Measurements from ENCODE around the gene TCF7L1. TPM values are rescaled to one million over a fixed set of nuclear protein-coding genes. Genes with fewer than 3 reads are reported as not detected.

Gene TCF7L1
- total RNA-seq, 1 donor from 2014 or later: 1.4 TPM

DNA sequence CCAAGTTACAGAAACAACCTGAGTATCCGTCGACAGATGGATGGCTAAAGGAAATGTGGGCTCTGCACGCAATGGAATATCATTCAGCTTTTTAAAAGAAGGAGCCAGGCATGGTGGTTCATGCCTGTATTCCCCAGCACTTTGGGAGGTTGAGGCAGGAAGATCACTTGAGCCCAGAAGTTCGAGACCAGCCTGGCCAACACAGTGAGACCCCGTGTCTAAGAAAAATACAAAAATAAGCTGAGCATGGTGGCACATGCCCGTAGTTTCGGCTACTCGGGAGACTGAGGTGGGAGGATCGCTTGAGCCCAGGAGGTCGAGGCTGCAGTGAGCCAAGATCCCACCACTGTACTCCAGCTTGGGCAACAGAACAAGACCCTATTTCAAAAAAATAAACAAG lies 34.3 kb downstream of the TCF7L1 start:
- no peak overlapping the region for H3K4me3 ChIP-seq (ENCODE audit: low read depth, low read length)
- DNase-seq (ENCODE audit: low read depth): no peak
- TF ChIP-seq, protein P1, sequence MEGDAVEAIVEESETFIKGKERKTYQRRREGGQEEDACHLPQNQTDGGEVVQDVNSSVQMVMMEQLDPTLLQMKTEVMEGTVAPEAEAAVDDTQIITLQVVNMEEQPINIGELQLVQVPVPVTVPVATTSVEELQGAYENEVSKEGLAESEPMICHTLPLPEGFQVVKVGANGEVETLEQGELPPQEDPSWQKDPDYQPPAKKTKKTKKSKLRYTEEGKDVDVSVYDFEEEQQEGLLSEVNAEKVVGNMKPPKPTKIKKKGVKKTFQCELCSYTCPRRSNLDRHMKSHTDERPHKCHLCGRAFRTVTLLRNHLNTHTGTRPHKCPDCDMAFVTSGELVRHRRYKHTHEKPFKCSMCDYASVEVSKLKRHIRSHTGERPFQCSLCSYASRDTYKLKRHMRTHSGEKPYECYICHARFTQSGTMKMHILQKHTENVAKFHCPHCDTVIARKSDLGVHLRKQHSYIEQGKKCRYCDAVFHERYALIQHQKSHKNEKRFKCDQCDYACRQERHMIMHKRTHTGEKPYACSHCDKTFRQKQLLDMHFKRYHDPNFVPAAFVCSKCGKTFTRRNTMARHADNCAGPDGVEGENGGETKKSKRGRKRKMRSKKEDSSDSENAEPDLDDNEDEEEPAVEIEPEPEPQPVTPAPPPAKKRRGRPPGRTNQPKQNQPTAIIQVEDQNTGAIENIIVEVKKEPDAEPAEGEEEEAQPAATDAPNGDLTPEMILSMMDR (conservative IDR thresholded peaks at IDR 0.05; ENCODE audit: low read depth, low read length): no peak

- TF ChIP-seq, protein P1 (conservative IDR thresholded peaks at IDR 0.05; ENCODE audit: low read depth, low read length): no peak
- no peak overlapping the region for H3K4me3 ChIP-seq (ENCODE audit: low read depth, low read length)
- no peak for DNase-seq (ENCODE audit: low read depth)
These were observed 35.8 kb downstream of the TCF7L1 start for GRCh38 chr2:85168942-85169341.

- no peak for DNase-seq (ENCODE audit: low read depth)
- no peak overlapping the region for H3K4me3 ChIP-seq (ENCODE audit: low read depth, low read length)
- TF ChIP-seq, protein P1 (conservative IDR thresholded peaks at IDR 0.05; ENCODE audit: low read depth, low read length): no peak
These were observed 36.4 kb downstream of the TCF7L1 start for GRCh38 chr2:85169581-85169980.

- no peak overlapping the region for H3K4me3 ChIP-seq (ENCODE audit: low read depth, low read length)
- TF ChIP-seq, protein P1 (conservative IDR thresholded peaks at IDR 0.05; ENCODE audit: low read depth, low read length): no peak
- no peak for DNase-seq (ENCODE audit: low read depth)
These were observed 37.8 kb downstream of the TCF7L1 start for GRCh38 chr2:85170938-85171475.

GRCh38 chr2:85171916-85172315 lies 38.7 kb downstream of the TCF7L1 start:
- TF ChIP-seq, protein P1 (conservative IDR thresholded peaks at IDR 0.05; ENCODE audit: low read depth, low read length): no peak
- DNase-seq (ENCODE audit: low read depth): no peak
- no peak overlapping the region for H3K4me3 ChIP-seq (ENCODE audit: low read depth, low read length)

DNA sequence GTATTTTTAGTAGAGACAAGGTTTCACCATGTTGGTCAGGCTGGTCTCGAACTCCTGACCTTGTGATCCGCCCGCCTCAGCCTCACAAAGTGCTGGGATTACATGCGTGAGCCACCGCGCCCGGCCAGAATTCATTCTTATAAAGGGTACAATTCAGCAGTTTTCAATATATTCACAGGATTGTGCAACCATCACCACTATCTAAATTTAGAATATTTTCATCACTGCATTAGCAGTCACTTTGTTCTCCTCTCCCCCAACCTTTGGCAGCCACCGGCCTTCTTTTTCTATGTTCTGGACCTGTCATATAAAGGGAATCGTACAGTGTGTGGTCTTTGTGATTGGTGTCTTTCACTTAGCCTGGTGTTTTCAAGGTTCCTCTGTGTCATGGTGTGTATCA lies 40.7 kb downstream of the TCF7L1 start:
- TF ChIP-seq, protein P1 (conservative IDR thresholded peaks at IDR 0.05; ENCODE audit: low read depth, low read length): no peak
- no peak overlapping the region for H3K4me3 ChIP-seq (ENCODE audit: low read depth, low read length)
- no peak for DNase-seq (ENCODE audit: low read depth)

DNA sequence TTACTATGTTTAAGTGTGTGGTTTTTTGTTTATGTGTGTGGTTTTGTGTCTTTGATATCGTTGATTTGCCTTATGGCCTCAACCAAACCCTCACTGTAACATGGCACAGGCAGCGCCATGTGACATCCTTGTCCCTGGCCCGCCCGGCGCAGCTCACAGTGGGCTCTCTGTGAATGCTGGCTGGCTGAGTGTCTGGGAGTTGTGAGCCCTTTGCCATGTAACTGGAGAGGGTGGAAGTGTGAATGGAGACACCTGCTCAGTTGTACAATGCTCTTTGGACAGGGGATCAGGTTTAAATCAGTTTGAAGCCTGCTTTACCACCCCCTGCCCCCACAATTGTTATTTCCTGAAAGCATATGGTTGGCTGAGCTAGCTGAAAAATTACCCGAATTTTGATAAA lies 41.8 kb downstream of the TCF7L1 start:
- DNase-seq (ENCODE audit: low read depth): no peak
- TF ChIP-seq, protein P1 (conservative IDR thresholded peaks at IDR 0.05; ENCODE audit: low read depth, low read length): no peak
- H3K4me3 ChIP-seq (ENCODE audit: low read depth, low read length): no peak overlapping the region
